ENCODE data around the gene FXYD2. TPM values are rescaled to one million over a fixed set of nuclear protein-coding genes. Genes with fewer than 3 reads are reported as not detected.

The FXYD2 gene
- total and polyA plus RNA-seq, 9 of the 15 experiments (the other 6 are each of a cell fraction or from before 2014, with no cell fraction given) = not detected

- TF ChIP-seq ETS2 (tag; IDR thresholded peaks at IDR 0.05; ENCODE audit: borderline replicate concordance, poor library complexity, severe bottlenecking) = no peak
- TF ChIP-seq TRIM28 (IDR thresholded peaks at IDR 0.05) = no peak
- no peak for TF ChIP-seq PHF8 (IDR thresholded peaks at IDR 0.05; ENCODE audit: borderline replicate concordance, low read length)
- no peak for TF ChIP-seq SMARCC2 (IDR thresholded peaks at IDR 0.05; ENCODE audit: low read depth)
- TF ChIP-seq, protein P1, sequence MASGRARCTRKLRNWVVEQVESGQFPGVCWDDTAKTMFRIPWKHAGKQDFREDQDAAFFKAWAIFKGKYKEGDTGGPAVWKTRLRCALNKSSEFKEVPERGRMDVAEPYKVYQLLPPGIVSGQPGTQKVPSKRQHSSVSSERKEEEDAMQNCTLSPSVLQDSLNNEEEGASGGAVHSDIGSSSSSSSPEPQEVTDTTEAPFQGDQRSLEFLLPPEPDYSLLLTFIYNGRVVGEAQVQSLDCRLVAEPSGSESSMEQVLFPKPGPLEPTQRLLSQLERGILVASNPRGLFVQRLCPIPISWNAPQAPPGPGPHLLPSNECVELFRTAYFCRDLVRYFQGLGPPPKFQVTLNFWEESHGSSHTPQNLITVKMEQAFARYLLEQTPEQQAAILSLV (tag; IDR thresholded peaks at IDR 0.05) = no peak
Measured at GRCh38 chr11:117806846-117807245, 17.7 kb downstream of the FXYD2 start (continued).

GRCh38 chr11:117805045-117805444 lies 19.5 kb downstream of the FXYD2 start:
- H2AFZ ChIP-seq (ENCODE audit: low read depth, low read length) = no peak overlapping the region
- WGBS (ENCODE audit: insufficient coverage, low coverage, missing lambda C conversion rate) = 0% methylated on average over 1 of the region's 1 CpG
- intact Hi-C loops (cut with micrococcal nuclease) (loop anchor here (5.0 kb wide), 1 partner anchor 363 kb away; no protein-coding TSS in a partner anchor), in situ Hi-C loops (cut with MboI) (loop anchor here (10.0 kb wide), 1 partner anchor 360 kb away; no protein-coding TSS in a partner anchor)
- DNase-seq (ENCODE audit: extremely low read depth in 1 of 4, low spot score in 3 of 4) = no peak
- no peaks in the 10 kb centered on the region; the same call in 1 of the 2 replicates for H4K20me1 ChIP-seq (replicated peaks; ENCODE audit: control insufficient read depth, insufficient read depth, low read length)
- TF ChIP-seq CAMTA2 (CRISPR knock-in tag; conservative IDR thresholded peaks at IDR 0.05) (no peak), TRIM28 (IDR thresholded peaks at IDR 0.05) (no peak)
- no peaks in the 10 kb centered on the region for H3K9me1 ChIP-seq (ENCODE audit: control insufficient read depth, insufficient read depth, low read length)
- H3K4me3 ChIP-seq = no peak overlapping the region
- H3K4me2 ChIP-seq (ENCODE audit: insufficient read depth, low read length) = no peak overlapping the region
- H3K27ac ChIP-seq (ENCODE audit: extremely low read depth, low read depth, low read length) = no peak overlapping the region
- no peak overlapping the region for H3K9ac ChIP-seq (ENCODE audit: insufficient read depth in 1 of 2, low read depth in 2 of 2, low read length in 2 of 2)
- CTCF ChIA-PET (ENCODE audit: low intra/inter-chr PET ratio) = no interaction called here
- H3K4me1 ChIP-seq (replicated peaks in 1 of 2; ENCODE audit: control insufficient read depth in 2 of 2, insufficient read depth in 2 of 2, low read length in 2 of 2) = peaks cover 13% of the 10 kb centered on the region in 2 experiments; a peak in 4 of 5 replicates
- H3K27me3 ChIP-seq (ENCODE audit: control insufficient read depth in 2 of 2, insufficient read depth in 2 of 2, low read length in 2 of 2) = peaks cover 0 to 41% of the 10 kb centered on the region in 2 experiments; a peak in 3 of 5 replicates
- no peaks in the 10 kb centered on the region for H3K9me3 ChIP-seq (replicated peaks; ENCODE audit: control insufficient read depth, insufficient read depth, low read depth, low read length)
- H3K79me2 ChIP-seq (ENCODE audit: control insufficient read depth, insufficient read depth, low read length) = no peaks in the 10 kb centered on the region
- no TSS peak for BruUV-seq (replicated peaks)
- POLR2A ChIA-PET = interaction anchor here (0.7 kb wide), 1 partner anchor 578 kb away, joined by 3 read pairs; no protein-coding TSS in a partner anchor
- no peak for FAIRE-seq
- no peak for ATAC-seq
- H3K36me3 ChIP-seq (ENCODE audit: control insufficient read depth, insufficient read depth, low read length) = no peaks in the 10 kb centered on the region
